T-helper 17 cell (primary cell): ENCODE data around the gene AFF3. TPM values are rescaled to one million over a fixed set of nuclear protein-coding genes. Genes with fewer than 3 reads are reported as not detected.

ENCODE experiments used
- ATAC-seq: fragments of 150-1000 bp; cut with Tn5 transposase; 2 replicates; pipeline ENCODE4 v1.10.0; 2021; ENCODE audit warnings: mild to moderate bottlenecking, moderate library complexity
- DNase-seq, 3 donors: peaks; one replicate each; pipeline versions ENCODE4 v3.0.0 to v3.0.0-alpha.2; 2020 to 2021
- H3K9me3 ChIP-seq: one replicate; pipeline ENCODE4 v1.7.0; 2013; ENCODE audit warnings: low read length, mild to moderate bottlenecking; ENCODE audit not compliant: control insufficient read depth, poor library complexity, severe bottlenecking
- H3K27ac Mint-ChIP-seq: one replicate; pipeline ENCODE4 v1.8.0; 2022; ENCODE audit warnings: mild to moderate bottlenecking, moderate library complexity, mixed read lengths
- H3K27me3 Mint-ChIP-seq: one replicate; pipeline ENCODE4 v1.8.0; 2022; ENCODE audit warnings: mixed read lengths
- H3K36me3 Mint-ChIP-seq: one replicate; pipeline ENCODE4 v1.8.0; 2022; ENCODE audit warnings: low read depth, mixed read lengths
- H3K4me1 Mint-ChIP-seq: one replicate; pipeline ENCODE4 v1.8.0; 2022; ENCODE audit warnings: mild to moderate bottlenecking, mixed read lengths
- H3K4me3 Mint-ChIP-seq: one replicate; pipeline ENCODE4 v1.8.0; 2022; ENCODE audit warnings: mild to moderate bottlenecking, moderate library complexity, mixed read lengths
- total RNA-seq, 4 donors: library from RNA in 2 of 4; stranded (reverse) in 2 of 4; gene quantifications; one replicate each; pipeline ENCODE4 v1.2.3 and lab custom pipeline; 2022 to 2026

Gene AFF3
- total RNA-seq, 2 donors from 2014 or later: 6.5 to 14.4 TPM

- peaks cover 7% of the 10 kb centered on the region for H3K4me1 Mint-ChIP-seq
- H3K27me3 Mint-ChIP-seq: no peaks in the 10 kb centered on the region
- H3K27ac Mint-ChIP-seq: no peak overlapping the region
- no peaks in the 10 kb centered on the region for H3K9me3 ChIP-seq
- H3K4me3 Mint-ChIP-seq: no peak overlapping the region
- H3K36me3 Mint-ChIP-seq: no peaks in the 10 kb centered on the region
- DNase-seq (no peak), ATAC-seq (no peak)
Observed at GRCh38 chr2:99691926-99692325, 450.5 kb downstream of the AFF3 start.

- no peak for DNase-seq
- Mint-ChIP-seq H3K36me3 (no peaks in the 10 kb centered on the region), H3K4me1 (peaks cover 6% of the 10 kb centered on the region), H3K27ac (no peak overlapping the region), H3K4me3 (no peak overlapping the region), H3K27me3 (no peaks in the 10 kb centered on the region)
- no peak for ATAC-seq
- H3K9me3 ChIP-seq: no peaks in the 10 kb centered on the region
Observed at GRCh38 chr2:99689145-99689742, 453.1 kb downstream of the AFF3 start.

GRCh38 chr2:99688699-99689098 lies 453.7 kb downstream of the AFF3 start:
- H3K36me3 Mint-ChIP-seq: no peaks in the 10 kb centered on the region
- peaks cover 4% of the 10 kb centered on the region for H3K4me1 Mint-ChIP-seq
- no peak for DNase-seq
- no peaks in the 10 kb centered on the region for H3K27me3 Mint-ChIP-seq
- H3K27ac Mint-ChIP-seq: no peak overlapping the region
- ATAC-seq: no peak
- H3K4me3 Mint-ChIP-seq: no peak overlapping the region
- H3K9me3 ChIP-seq: no peaks in the 10 kb centered on the region

- H3K4me1 Mint-ChIP-seq: no peaks in the 10 kb centered on the region
- H3K27ac Mint-ChIP-seq: no peak overlapping the region
- H3K4me3 Mint-ChIP-seq: no peak overlapping the region
- ATAC-seq (no peak), DNase-seq (no peak)
- H3K27me3 Mint-ChIP-seq: no peaks in the 10 kb centered on the region
- H3K9me3 ChIP-seq: no peaks in the 10 kb centered on the region
- H3K36me3 Mint-ChIP-seq: no peaks in the 10 kb centered on the region
Observed at GRCh38 chr2:99682275-99683060, 459.9 kb downstream of the AFF3 start.

GRCh38 chr2:99680946-99681345 lies 461.4 kb downstream of the AFF3 start:
- no peaks in the 10 kb centered on the region for H3K36me3 Mint-ChIP-seq
- H3K9me3 ChIP-seq: no peaks in the 10 kb centered on the region
- ATAC-seq (no peak), DNase-seq (no peak)
- no peak overlapping the region for H3K4me3 Mint-ChIP-seq
- H3K27ac Mint-ChIP-seq: no peak overlapping the region
- no peaks in the 10 kb centered on the region for H3K4me1 Mint-ChIP-seq
- no peaks in the 10 kb centered on the region for H3K27me3 Mint-ChIP-seq

GRCh38 chr2:99679518-99679917 lies 462.9 kb downstream of the AFF3 start:
- Mint-ChIP-seq H3K36me3 (no peaks in the 10 kb centered on the region), H3K4me3 (no peak overlapping the region), H3K27ac (no peak overlapping the region), H3K4me1 (no peaks in the 10 kb centered on the region), H3K27me3 (no peaks in the 10 kb centered on the region)
- no peak for DNase-seq
- H3K9me3 ChIP-seq: no peaks in the 10 kb centered on the region
- no peak for ATAC-seq

GRCh38 chr2:99678625-99679024 lies 463.8 kb downstream of the AFF3 start:
- Mint-ChIP-seq H3K4me1 (no peaks in the 10 kb centered on the region), H3K4me3 (no peak overlapping the region), H3K27me3 (no peaks in the 10 kb centered on the region), H3K36me3 (no peaks in the 10 kb centered on the region), H3K27ac (no peak overlapping the region)
- ATAC-seq: no peak
- no peak for DNase-seq
- no peaks in the 10 kb centered on the region for H3K9me3 ChIP-seq

GRCh38 chr2:99677814-99678213 lies 464.6 kb downstream of the AFF3 start:
- Mint-ChIP-seq H3K36me3 (no peaks in the 10 kb centered on the region), H3K4me1 (no peaks in the 10 kb centered on the region), H3K27me3 (no peaks in the 10 kb centered on the region), H3K4me3 (no peak overlapping the region), H3K27ac (no peak overlapping the region)
- ATAC-seq (no peak), DNase-seq (no peak)
- H3K9me3 ChIP-seq: no peaks in the 10 kb centered on the region

- Mint-ChIP-seq H3K36me3 (no peaks in the 10 kb centered on the region), H3K4me1 (no peaks in the 10 kb centered on the region), H3K27ac (no peak overlapping the region), H3K27me3 (no peaks in the 10 kb centered on the region), H3K4me3 (no peak overlapping the region)
- ATAC-seq: no peak
- no peak for DNase-seq
- no peaks in the 10 kb centered on the region for H3K9me3 ChIP-seq
Observed at GRCh38 chr2:99675130-99675661, 467.2 kb downstream of the AFF3 start.

- no peaks in the 10 kb centered on the region for H3K9me3 ChIP-seq
- H3K36me3 Mint-ChIP-seq: no peaks in the 10 kb centered on the region
- no peak for ATAC-seq
- H3K4me1 Mint-ChIP-seq: no peaks in the 10 kb centered on the region
- H3K27ac Mint-ChIP-seq: no peak overlapping the region
- no peaks in the 10 kb centered on the region for H3K27me3 Mint-ChIP-seq
- no peak for DNase-seq
- no peak overlapping the region for H3K4me3 Mint-ChIP-seq
Observed at GRCh38 chr2:99674090-99674489, 468.3 kb downstream of the AFF3 start.

- Mint-ChIP-seq H3K27ac (no peak overlapping the region), H3K4me3 (no peak overlapping the region), H3K4me1 (no peaks in the 10 kb centered on the region), H3K27me3 (no peaks in the 10 kb centered on the region), H3K36me3 (no peaks in the 10 kb centered on the region)
- DNase-seq: no peak
- no peak for ATAC-seq
- no peaks in the 10 kb centered on the region for H3K9me3 ChIP-seq
Observed at GRCh38 chr2:99672766-99673350, 469.5 kb downstream of the AFF3 start.

GRCh38 chr2:99670768-99671734 lies 471.3 kb downstream of the AFF3 start:
- no peaks in the 10 kb centered on the region for H3K9me3 ChIP-seq
- Mint-ChIP-seq H3K27me3 (no peaks in the 10 kb centered on the region), H3K4me1 (no peaks in the 10 kb centered on the region), H3K27ac (no peak overlapping the region), H3K4me3 (no peak overlapping the region), H3K36me3 (no peaks in the 10 kb centered on the region)
- no peak for DNase-seq
- ATAC-seq: no peak

- ATAC-seq (no peak), DNase-seq (no peak)
- no peak overlapping the region for H3K4me3 Mint-ChIP-seq
- H3K36me3 Mint-ChIP-seq: peaks cover 3% of the 10 kb centered on the region
- H3K9me3 ChIP-seq: no peaks in the 10 kb centered on the region
- H3K27ac Mint-ChIP-seq: no peak overlapping the region
- H3K27me3 Mint-ChIP-seq: no peaks in the 10 kb centered on the region
- no peaks in the 10 kb centered on the region for H3K4me1 Mint-ChIP-seq
Observed at GRCh38 chr2:99666256-99666655, 476.1 kb downstream of the AFF3 start.
